Measurements from ENCODE around the gene CCL14. TPM values are rescaled to one million over a fixed set of nuclear protein-coding genes. Genes with fewer than 3 reads are reported as not detected.

CCL14 gene
- polyA plus RNA-seq, 1 of the 3 experiments (the other 2 are of a cell fraction): not detected

- no peaks in the 10 kb centered on the region for H3K9me3 ChIP-seq
- H3K79me2 ChIP-seq (ENCODE audit: insufficient read depth): no peaks in the 10 kb centered on the region
- no peaks in the 10 kb centered on the region for H3K4me1 ChIP-seq (ENCODE audit: control insufficient read depth in 1 of 2, insufficient read depth in 2 of 2, low read depth in 1 of 2, low read length in 1 of 2)
- no peak overlapping the region for H3K9ac ChIP-seq
- H2AFZ ChIP-seq (ENCODE audit: low read depth): no peak overlapping the region
- peaks cover 27% of the 10 kb centered on the region; the same call in 1 of the 2 replicates for H3K27me3 ChIP-seq (ENCODE audit: insufficient read depth)
- ChIA-PET CTCF (interaction anchor here (0.7 to 5.2 kb wide), 4 partner anchors 8 to 170 kb away, joined by 3 to 59 read pairs (median 7); no protein-coding TSS in a partner anchor), POLR2A (no interaction called here)
- no peak overlapping the region for H3K4me2 ChIP-seq
- H4K20me1 ChIP-seq (ENCODE audit: insufficient read depth): no peaks in the 10 kb centered on the region
- H3K36me3 ChIP-seq (replicated peaks in 1 of 2; ENCODE audit: control insufficient read depth in 1 of 2, insufficient read depth in 2 of 2, low read length in 1 of 2): no peaks in the 10 kb centered on the region
- TF ChIP-seq CHD2 (IDR thresholded peaks at IDR 0.05; ENCODE audit: low read length, partially characterized antibody) (no peak), MXI1 (IDR thresholded peaks at IDR 0.05; ENCODE audit: low read depth, low read length) (no peak), REST (IDR thresholded peaks at IDR 0.05; ENCODE audit: low read depth, low read length) (no peak), EZH2phosphoT487 (IDR thresholded peaks at IDR 0.05; ENCODE audit: borderline replicate concordance, low read depth) (no peak), FOSL2 (IDR thresholded peaks at IDR 0.05; ENCODE audit: borderline replicate concordance, low read depth) (no peak), EP300 (IDR thresholded peaks at IDR 0.05; ENCODE audit: borderline replicate concordance in 1 of 2, low read depth in 1 of 2, low read length in 1 of 2) (no peak), RXRA (IDR thresholded peaks at IDR 0.05; ENCODE audit: borderline replicate concordance, low read depth) (no peak), FOXM1 (IDR thresholded peaks at IDR 0.05; ENCODE audit: low read depth) (no peak), MEF2A (IDR thresholded peaks at IDR 0.05; ENCODE audit: borderline replicate concordance, low read depth) (no peak)
- H3K27ac ChIP-seq (ENCODE audit: low read depth in 2 of 2, low read length in 1 of 2): no peak overlapping the region
- no peak overlapping the region for H3K4me3 ChIP-seq (ENCODE audit: low read depth in 2 of 2, low read length in 1 of 2)
- no peaks in the 10 kb centered on the region for H3K9me2 ChIP-seq
- WGBS (ENCODE audit: low lambda C conversion rate): 9% methylated on average over 5 of the region's 7 CpGs
- no peaks in the 10 kb centered on the region for H3F3A ChIP-seq (replicated peaks; ENCODE audit: insufficient read depth)
- DNase-seq: no peak
Measured at GRCh38 chr17:35977509-35977908, 9.0 kb downstream of the CCL14 start.

GRCh38 chr17:35973333-35974260 is 12.9 kb downstream of the CCL14 start:
- Histone ChIP-seq H3K4me1 (ENCODE audit: control insufficient read depth in 1 of 2, insufficient read depth in 2 of 2, low read depth in 1 of 2, low read length in 1 of 2) (no peaks in the 10 kb centered on the region), H3K27ac (ENCODE audit: low read depth in 2 of 2, low read length in 1 of 2) (no peak overlapping the region), H2AFZ (ENCODE audit: low read depth) (no peak overlapping the region), H3K27me3 (ENCODE audit: insufficient read depth) (peaks cover 25% of the 10 kb centered on the region; the same call in 1 of the 2 replicates), H3K79me2 (ENCODE audit: insufficient read depth) (no peaks in the 10 kb centered on the region), H4K20me1 (ENCODE audit: insufficient read depth) (no peaks in the 10 kb centered on the region), H3K4me2 (no peak overlapping the region), H3K9me3 (no peaks in the 10 kb centered on the region), H3K4me3 (ENCODE audit: low read depth in 2 of 2, low read length in 1 of 2) (no peak overlapping the region), H3K9me2 (no peaks in the 10 kb centered on the region), H3F3A (replicated peaks; ENCODE audit: insufficient read depth) (no peaks in the 10 kb centered on the region), H3K36me3 (replicated peaks in 1 of 2; ENCODE audit: control insufficient read depth in 1 of 2, insufficient read depth in 2 of 2, low read length in 1 of 2) (no peaks in the 10 kb centered on the region), H3K9ac (no peak overlapping the region)
- DNase-seq: no peak
- CTCF ChIA-PET: interaction anchor here (0.7 to 5.7 kb wide), 5 partner anchors 12 to 509 kb away, joined by 3 to 48 read pairs (median 4); no protein-coding TSS in a partner anchor
- WGBS (ENCODE audit: low lambda C conversion rate): 31% methylated on average over 10 of the region's 10 CpGs
- no peak for TF ChIP-seq MEF2A (IDR thresholded peaks at IDR 0.05; ENCODE audit: borderline replicate concordance, low read depth)
- no peak for TF ChIP-seq RAD21 (IDR thresholded peaks at IDR 0.05; ENCODE audit: low read length)
- POLR2A ChIA-PET: no interaction called here

Measured in SK-N-SH (cell line).